Measurements from ENCODE around the gene FRAS1. TPM values are rescaled to one million over a fixed set of nuclear protein-coding genes. Genes with fewer than 3 reads are reported as not detected.

The FRAS1 gene
- total and polyA plus RNA-seq, 2 donors (not counting 1 experiment from before 2014, with no cell fraction given): 0.03 to 0.12 TPM

- no peak for TF ChIP-seq EZH2 (IDR thresholded peaks at IDR 0.05; ENCODE audit: borderline replicate concordance, insufficient read depth, low read depth, low read length, poor library complexity, severe bottlenecking)
- H3K4me2 ChIP-seq (replicated peaks; ENCODE audit: low read depth, low read length, poor library complexity, severe bottlenecking): no peak overlapping the region
- intact Hi-C loops (cut with micrococcal nuclease): no loop called here
Observed at GRCh38 chr4:78190595-78190994, 133.5 kb downstream of the FRAS1 start.

GRCh38 chr4:78197947-78198346 is 140.8 kb downstream of the FRAS1 start:
- intact Hi-C loops (cut with micrococcal nuclease): no loop called here
- H3K27me3 ChIP-seq (replicated peaks in 1 of 4; ENCODE audit: control extremely low read depth in 1 of 4, control insufficient read depth in 3 of 4, insufficient read depth in 4 of 4, low read length in 3 of 4): no peaks in the 10 kb centered on the region
- ATAC-seq (ENCODE audit: low read depth) (no peak), DNase-seq (no peak)
- Mint-ChIP-seq H3K4me3 (no peak overlapping the region), H3K4me1 (no peaks in the 10 kb centered on the region), H3K27ac (no peak overlapping the region), H3K9me3 (ENCODE audit: insufficient read depth) (peaks cover 2% of the 10 kb centered on the region), H3K27me3 (peaks cover 7% of the 10 kb centered on the region)
- no peak overlapping the region for H2AFZ ChIP-seq (ENCODE audit: insufficient read depth, low read depth, low read length, poor library complexity, severe bottlenecking)
- no peak overlapping the region for H3K27ac ChIP-seq (ENCODE audit: low read length in 2 of 2)
- H3K36me3 ChIP-seq (replicated peaks in 1 of 2; ENCODE audit: control extremely low read depth in 1 of 2, control insufficient read depth in 1 of 2, extremely low read depth in 1 of 2, insufficient read depth in 2 of 2, low read length in 1 of 2): no peaks in the 10 kb centered on the region
- 90% methylated on average over 2 of the region's 4 CpGs for whole genome bisulfite sequencing (ENCODE audit: insufficient coverage)
- no peaks in the 10 kb centered on the region for H3K4me1 ChIP-seq (ENCODE audit: control insufficient read depth in 2 of 2, insufficient read depth in 2 of 2, low read length in 2 of 2)
- no peak overlapping the region for H3K9ac ChIP-seq (ENCODE audit: low read length)
- H3K4me2 ChIP-seq (replicated peaks; ENCODE audit: low read depth, low read length, poor library complexity, severe bottlenecking): no peak overlapping the region
- H3K79me2 ChIP-seq (ENCODE audit: control insufficient read depth, insufficient read depth, low read length): no peaks in the 10 kb centered on the region
- H4K20me1 ChIP-seq (ENCODE audit: control insufficient read depth, insufficient read depth, low read length, poor library complexity, severe bottlenecking): no peaks in the 10 kb centered on the region
- TF ChIP-seq CTCF (IDR thresholded peaks at IDR 0.05): no peak
- TF ChIP-seq EZH2 (IDR thresholded peaks at IDR 0.05; ENCODE audit: borderline replicate concordance, insufficient read depth, low read depth, low read length, poor library complexity, severe bottlenecking): no peak
- CTCF ChIA-PET: no interaction called here
- no peak overlapping the region for H3K4me3 ChIP-seq (ENCODE audit: control extremely low read depth in 1 of 5, extremely low read depth in 1 of 5, insufficient read depth in 1 of 5, low read depth in 2 of 5, low read length in 4 of 5)
- POLR2A ChIA-PET: no interaction called here
- H3K9me3 ChIP-seq (ENCODE audit: control extremely low read depth in 1 of 3, control insufficient read depth in 2 of 3, insufficient read depth in 1 of 3, low read length in 2 of 3): peaks cover 0 to 12% (median 0%) of the 10 kb centered on the region in 3 donors

More at GRCh38 chr4:78190595-78190994, 133.5 kb downstream of the FRAS1 start:
- Histone ChIP-seq H3K27ac (ENCODE audit: low read length in 2 of 2) (no peak overlapping the region), H4K20me1 (ENCODE audit: control insufficient read depth, insufficient read depth, low read length, poor library complexity, severe bottlenecking) (no peaks in the 10 kb centered on the region), H2AFZ (ENCODE audit: insufficient read depth, low read depth, low read length, poor library complexity, severe bottlenecking) (no peak overlapping the region), H3K27me3 (replicated peaks in 1 of 4; ENCODE audit: control extremely low read depth in 1 of 4, control insufficient read depth in 3 of 4, insufficient read depth in 4 of 4, low read length in 3 of 4) (no peaks in the 10 kb centered on the region), H3K4me1 (ENCODE audit: control insufficient read depth in 2 of 2, insufficient read depth in 2 of 2, low read length in 2 of 2) (no peaks in the 10 kb centered on the region), H3K4me3 (ENCODE audit: control extremely low read depth in 1 of 5, extremely low read depth in 1 of 5, insufficient read depth in 1 of 5, low read depth in 2 of 5, low read length in 4 of 5) (no peak overlapping the region), H3K9ac (ENCODE audit: low read length) (no peak overlapping the region), H3K36me3 (replicated peaks in 1 of 2; ENCODE audit: control extremely low read depth in 1 of 2, control insufficient read depth in 1 of 2, extremely low read depth in 1 of 2, insufficient read depth in 2 of 2, low read length in 1 of 2) (no peaks in the 10 kb centered on the region), H3K9me3 (ENCODE audit: control extremely low read depth in 1 of 3, control insufficient read depth in 2 of 3, insufficient read depth in 1 of 3, low read length in 2 of 3) (peaks cover 0 to 7% (median 1%) of the 10 kb centered on the region in 3 donors), H3K79me2 (ENCODE audit: control insufficient read depth, insufficient read depth, low read length) (no peaks in the 10 kb centered on the region)
- Mint-ChIP-seq H3K4me1 (no peaks in the 10 kb centered on the region), H3K4me3 (no peak overlapping the region), H3K27ac (no peak overlapping the region), H3K9me3 (ENCODE audit: insufficient read depth) (peaks cover under 1% of the 10 kb centered on the region), H3K27me3 (no peaks in the 10 kb centered on the region)
- no peak for DNase-seq
- POLR2A ChIA-PET: no interaction called here
- CTCF ChIA-PET: no interaction called here
- ATAC-seq (ENCODE audit: low read depth): no peak
